Measurements from ENCODE around the gene MKRN2OS.

MKRN2OS gene

GRCh38 chr3:12562451-12562850 lies 17.2 kb upstream of the MKRN2OS start:
- CTCF ChIA-PET: interaction anchor here (2.6 kb wide), 1 partner anchor 10 kb away, joined by 13 read pairs; no protein-coding TSS in a partner anchor
- TF ChIP-seq, protein P1, sequence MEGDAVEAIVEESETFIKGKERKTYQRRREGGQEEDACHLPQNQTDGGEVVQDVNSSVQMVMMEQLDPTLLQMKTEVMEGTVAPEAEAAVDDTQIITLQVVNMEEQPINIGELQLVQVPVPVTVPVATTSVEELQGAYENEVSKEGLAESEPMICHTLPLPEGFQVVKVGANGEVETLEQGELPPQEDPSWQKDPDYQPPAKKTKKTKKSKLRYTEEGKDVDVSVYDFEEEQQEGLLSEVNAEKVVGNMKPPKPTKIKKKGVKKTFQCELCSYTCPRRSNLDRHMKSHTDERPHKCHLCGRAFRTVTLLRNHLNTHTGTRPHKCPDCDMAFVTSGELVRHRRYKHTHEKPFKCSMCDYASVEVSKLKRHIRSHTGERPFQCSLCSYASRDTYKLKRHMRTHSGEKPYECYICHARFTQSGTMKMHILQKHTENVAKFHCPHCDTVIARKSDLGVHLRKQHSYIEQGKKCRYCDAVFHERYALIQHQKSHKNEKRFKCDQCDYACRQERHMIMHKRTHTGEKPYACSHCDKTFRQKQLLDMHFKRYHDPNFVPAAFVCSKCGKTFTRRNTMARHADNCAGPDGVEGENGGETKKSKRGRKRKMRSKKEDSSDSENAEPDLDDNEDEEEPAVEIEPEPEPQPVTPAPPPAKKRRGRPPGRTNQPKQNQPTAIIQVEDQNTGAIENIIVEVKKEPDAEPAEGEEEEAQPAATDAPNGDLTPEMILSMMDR (IDR thresholded peaks at IDR 0.05; ENCODE audit: insufficient read depth, low read length, missing control alignments): no peak
- POLR2A ChIA-PET: no interaction called here
- no peak overlapping the region for H3K4me3 ChIP-seq (ENCODE audit: low read depth, low read length)
- no peak for DNase-seq (ENCODE audit: low read depth, low spot score)

DNA sequence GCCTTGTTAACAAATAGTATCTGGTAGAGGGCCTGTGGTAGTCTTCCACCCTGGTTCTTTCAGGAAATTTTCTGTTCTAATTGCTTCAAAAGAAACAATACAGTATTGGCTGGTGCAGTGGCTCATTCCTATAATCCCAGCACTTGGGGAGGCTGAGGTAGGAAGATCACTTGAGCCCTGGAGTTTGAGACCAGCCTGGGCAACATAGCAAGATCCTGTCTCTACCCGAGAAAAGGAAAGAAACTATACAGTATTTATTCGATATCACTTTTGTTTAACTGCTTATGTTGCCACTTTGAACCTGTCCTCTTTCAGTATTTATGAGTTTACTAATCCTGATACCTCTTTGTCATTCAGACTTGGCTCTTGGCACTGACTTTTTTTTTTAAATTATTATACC lies 16.1 kb upstream of the MKRN2OS start:
- no peak overlapping the region for H3K4me3 ChIP-seq (ENCODE audit: low read depth, low read length)
- CTCF ChIA-PET: interaction anchor here (2.6 to 4.5 kb wide), 2 partner anchors 11 to 159 kb away, joined by 13 to 15 read pairs; no protein-coding TSS in a partner anchor
- POLR2A ChIA-PET: no interaction called here
- TF ChIP-seq, protein P1 (IDR thresholded peaks at IDR 0.05; ENCODE audit: insufficient read depth, low read length, missing control alignments): no peak
- no peak for DNase-seq (ENCODE audit: low read depth, low spot score)

DNA sequence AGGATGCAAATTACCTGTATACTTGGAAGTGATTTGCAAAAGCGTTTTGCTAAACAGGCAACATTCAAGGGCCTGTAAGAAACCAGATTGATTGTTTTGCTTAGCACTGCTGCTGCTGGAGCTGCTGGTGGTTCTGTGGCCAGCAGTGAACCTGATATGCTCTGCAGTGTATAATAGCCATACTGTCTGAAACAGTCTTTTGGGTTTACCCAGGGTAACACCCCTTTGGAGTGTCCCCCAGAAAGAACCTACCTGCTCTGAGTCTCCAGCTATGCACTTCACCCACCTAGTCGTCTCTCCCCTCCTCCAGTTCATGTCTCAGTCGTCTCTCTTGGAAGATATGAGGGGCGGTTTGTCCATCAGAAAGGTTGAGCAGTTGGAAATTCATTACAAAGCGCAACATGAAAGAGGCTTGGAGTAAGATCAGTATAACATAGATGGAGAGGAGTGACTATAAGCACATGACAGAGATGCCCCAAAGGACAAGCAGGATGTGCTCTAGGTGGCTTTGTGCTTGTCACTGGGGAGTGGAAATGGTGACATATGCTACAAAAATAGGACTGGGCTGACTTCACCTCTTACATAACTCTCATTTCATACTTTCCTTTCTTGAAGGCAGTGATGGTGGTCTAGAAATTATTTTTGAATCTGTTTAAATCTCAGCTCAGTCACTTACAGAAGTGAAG lies 15.3 kb upstream of the MKRN2OS start:
- TF ChIP-seq, protein P1 (IDR thresholded peaks at IDR 0.05; ENCODE audit: insufficient read depth, low read length, missing control alignments): no peak
- CTCF ChIA-PET: interaction anchor here (1.0 to 4.5 kb wide), 3 partner anchors 8 to 159 kb away, joined by 3 to 15 read pairs (median 13); no protein-coding TSS in a partner anchor
- H3K4me3 ChIP-seq (ENCODE audit: low read depth, low read length): no peak overlapping the region
- POLR2A ChIA-PET: no interaction called here
- no peak for DNase-seq (ENCODE audit: low read depth, low spot score)

DNA sequence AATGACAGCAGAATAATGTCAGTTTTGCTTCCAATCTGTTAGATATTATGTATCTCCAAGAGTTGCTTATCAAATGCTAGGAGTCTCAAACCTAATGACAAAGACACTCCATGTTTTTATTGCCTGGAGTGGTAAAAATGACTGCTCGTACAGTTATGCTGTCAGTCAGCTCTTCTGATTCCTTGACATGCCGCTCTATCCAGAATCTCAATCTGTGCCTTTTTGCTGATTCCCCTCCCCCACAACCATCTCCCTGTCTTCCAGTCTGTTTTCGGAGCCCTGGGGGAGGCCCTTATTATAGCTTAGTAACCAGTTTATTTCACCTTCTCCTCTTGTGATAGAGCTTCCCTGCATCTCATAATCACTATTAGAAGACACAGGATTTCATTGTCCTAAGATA lies 14.2 kb upstream of the MKRN2OS start:
- TF ChIP-seq, protein P1 (IDR thresholded peaks at IDR 0.05; ENCODE audit: insufficient read depth, low read length, missing control alignments): no peak
- no peak overlapping the region for H3K4me3 ChIP-seq (ENCODE audit: low read depth, low read length)
- no peak for DNase-seq (ENCODE audit: low read depth, low spot score)
- ChIA-PET POLR2A (no interaction called here), CTCF (interaction anchor here (1.0 to 4.5 kb wide), 6 partner anchors 9 to 161 kb away, joined by 3 to 15 read pairs (median 4); no protein-coding TSS in a partner anchor)

DNA sequence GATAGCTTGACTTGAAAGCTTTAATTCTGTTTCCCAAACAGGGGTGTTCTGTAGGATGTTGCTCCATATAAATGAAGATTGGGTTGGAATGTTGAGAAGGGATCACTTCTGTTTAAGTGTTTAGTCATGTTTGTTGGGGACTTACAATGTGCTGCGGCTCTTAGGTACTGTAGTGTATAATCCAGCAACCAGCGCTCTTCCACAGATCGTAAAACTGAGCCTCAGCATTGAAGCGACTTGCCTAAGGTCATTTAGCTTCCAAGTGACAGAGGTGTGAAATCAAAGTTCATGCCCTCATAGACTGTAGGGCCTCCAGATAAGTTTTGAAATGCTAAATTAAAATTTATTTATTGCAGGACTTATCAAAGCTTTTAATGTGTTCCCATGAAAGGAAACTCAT lies 13.4 kb upstream of the MKRN2OS start:
- ChIA-PET POLR2A (no interaction called here), CTCF (interaction anchor here (1.0 to 4.5 kb wide), 8 partner anchors 11 to 283 kb away, joined by 3 to 15 read pairs (median 4); partner anchors contain the start of gene RPL32)
- no peak overlapping the region for H3K4me3 ChIP-seq (ENCODE audit: low read depth, low read length)
- no peak for DNase-seq (ENCODE audit: low read depth, low spot score)
- TF ChIP-seq, protein P1 (IDR thresholded peaks at IDR 0.05; ENCODE audit: insufficient read depth, low read length, missing control alignments): no peak

- peak overlapping the region; percentile 93 for H3K4me3 ChIP-seq (ENCODE audit: low read depth, low read length)
- POLR2A ChIA-PET: interaction anchor here (1.4 kb wide), 1 partner anchor 41 kb away, joined by 3 read pairs; no protein-coding TSS in a partner anchor
- TF ChIP-seq, protein P1 (IDR thresholded peaks at IDR 0.05; ENCODE audit: insufficient read depth, low read length, missing control alignments): no peak
- DNase-seq (ENCODE audit: low read depth, low spot score): no peak
- CTCF ChIA-PET: interaction anchor here (1.1 to 4.5 kb wide), 4 partner anchors 12 to 162 kb away, joined by 3 to 15 read pairs (median 4); no protein-coding TSS in a partner anchor
Observed at GRCh38 chr3:12557473-12558100, 12.3 kb upstream of the MKRN2OS start.
